T-helper 17 cell (primary cell): ENCODE results near the gene CBR3. TPM values are rescaled to one million over a fixed set of nuclear protein-coding genes. Genes with fewer than 3 reads are reported as not detected.

Source experiments
- ATAC-seq: fragments of 150-1000 bp; cut with Tn5 transposase; 2 replicates; pipeline ENCODE4 v1.10.0; 2021; ENCODE audit warnings: mild to moderate bottlenecking, moderate library complexity
- DNase-seq, 3 donors: peaks; one replicate each; pipeline versions ENCODE4 v3.0.0 to v3.0.0-alpha.2; 2020 to 2021
- H3K9me3 ChIP-seq: one replicate; pipeline ENCODE4 v1.7.0; 2013; ENCODE audit warnings: low read length, mild to moderate bottlenecking; ENCODE audit not compliant: control insufficient read depth, poor library complexity, severe bottlenecking
- H3K27ac Mint-ChIP-seq: one replicate; pipeline ENCODE4 v1.8.0; 2022; ENCODE audit warnings: mild to moderate bottlenecking, moderate library complexity, mixed read lengths
- H3K27me3 Mint-ChIP-seq: one replicate; pipeline ENCODE4 v1.8.0; 2022; ENCODE audit warnings: mixed read lengths
- H3K36me3 Mint-ChIP-seq: one replicate; pipeline ENCODE4 v1.8.0; 2022; ENCODE audit warnings: low read depth, mixed read lengths
- H3K4me1 Mint-ChIP-seq: one replicate; pipeline ENCODE4 v1.8.0; 2022; ENCODE audit warnings: mild to moderate bottlenecking, mixed read lengths
- H3K4me3 Mint-ChIP-seq: one replicate; pipeline ENCODE4 v1.8.0; 2022; ENCODE audit warnings: mild to moderate bottlenecking, moderate library complexity, mixed read lengths
- total RNA-seq, 4 donors: library from RNA in 2 of 4; stranded (reverse) in 2 of 4; gene quantifications; one replicate each; pipeline ENCODE4 v1.2.3 and lab custom pipeline; 2022 to 2026

Gene CBR3
- total RNA-seq, 2 donors from 2014 or later, result 2.2 to 3.1 TPM

DNA sequence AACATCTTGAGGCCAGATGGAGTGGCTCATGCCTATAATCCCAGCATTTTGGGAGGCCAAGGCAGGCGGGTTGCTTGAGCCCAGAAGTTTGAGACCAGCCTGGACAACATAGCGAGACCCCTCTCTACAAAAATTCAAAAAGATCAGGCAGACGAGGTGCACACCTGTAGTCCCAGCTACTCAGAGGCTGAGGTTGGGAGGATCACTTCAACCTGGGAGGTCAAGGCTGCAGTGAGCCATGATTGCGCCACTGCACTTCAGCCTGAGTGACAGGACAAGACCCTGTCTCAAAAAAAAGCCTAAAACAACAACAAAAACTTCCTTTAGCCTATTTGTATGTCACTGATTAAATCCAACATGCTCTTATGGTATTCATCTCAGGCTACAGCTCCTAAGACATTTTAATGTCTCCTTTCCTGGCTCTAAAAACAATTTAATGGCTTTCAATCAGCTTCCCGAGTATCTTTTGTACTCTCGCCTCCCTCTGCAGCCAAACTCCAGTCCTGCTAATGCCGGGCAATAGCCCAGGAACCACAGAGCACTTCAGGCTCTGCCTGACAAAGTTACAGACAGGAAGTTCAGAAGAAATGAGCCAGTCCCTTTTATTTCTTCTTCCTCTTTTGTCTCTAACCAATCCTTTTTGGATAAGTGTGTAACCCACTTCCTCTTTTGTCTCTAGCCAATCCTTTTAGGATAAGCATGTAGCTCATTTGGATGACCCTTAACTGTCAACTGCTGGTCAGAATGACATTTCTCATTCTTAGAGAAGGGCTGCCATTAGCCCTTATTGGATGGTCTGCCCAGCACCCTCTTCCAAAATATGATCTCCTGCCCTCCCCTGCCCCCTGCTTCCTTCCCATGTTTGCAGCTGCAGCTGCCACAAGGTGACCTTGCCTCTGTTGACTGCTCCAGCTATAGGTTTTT is 15.2 kb downstream of the CBR3 start:
- Mint-ChIP-seq H3K27ac (peak overlapping the region; percentile 84), H3K4me3 (peak overlapping the region; percentile 74)
- ATAC-seq, result peak; percentile 38

DNA sequence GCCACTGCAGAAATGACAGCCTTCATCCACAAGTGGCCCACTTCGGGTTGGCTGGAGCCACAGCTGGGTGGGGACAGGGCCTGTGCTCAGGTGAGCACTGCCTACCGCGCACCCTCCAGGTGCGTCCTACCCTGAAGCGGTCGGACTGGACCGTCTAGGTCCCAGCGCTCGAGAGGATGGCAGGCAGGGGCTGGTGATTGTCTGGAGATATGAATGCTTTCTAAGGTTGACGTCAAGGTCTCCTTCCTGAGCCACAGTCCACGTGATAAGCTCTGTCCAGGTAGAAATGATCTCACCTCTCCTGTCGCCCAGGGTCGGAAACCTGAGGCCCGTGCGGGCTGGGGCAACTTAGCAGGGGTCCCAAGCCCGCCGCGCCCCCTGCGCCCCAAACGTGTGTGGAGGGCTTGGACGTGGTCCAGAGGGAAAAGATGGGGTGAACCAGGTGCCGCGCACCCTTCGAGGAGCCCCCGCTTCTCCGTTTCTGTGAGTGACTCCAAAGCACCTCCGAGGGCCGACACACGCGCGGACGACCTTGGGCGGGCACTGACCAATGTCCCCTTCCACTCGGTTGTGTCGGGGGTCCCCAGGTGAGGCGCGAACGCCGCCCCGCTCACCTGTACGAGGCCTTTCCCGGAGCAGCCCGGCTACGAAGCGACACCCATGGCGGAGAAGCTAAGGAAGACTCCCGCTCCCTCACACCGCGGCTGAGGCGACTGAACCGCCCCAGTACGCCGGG is 20.9 kb downstream of the CBR3 start:
- peak overlapping the region; percentile 86 for H3K27ac Mint-ChIP-seq
- no peaks in the 10 kb centered on the region for H3K27me3 Mint-ChIP-seq
- H3K4me3 Mint-ChIP-seq, result peak overlapping the region; percentile 89
- no peaks in the 10 kb centered on the region for H3K9me3 ChIP-seq
- DNase-seq (peak in 1 of 3 donors; percentile 14), ATAC-seq (no peak)
- H3K36me3 Mint-ChIP-seq, result peaks cover 3% of the 10 kb centered on the region
- H3K4me1 Mint-ChIP-seq, result peaks cover 25% of the 10 kb centered on the region

More for the DNA sequence above, 15.2 kb downstream of the CBR3 start:
- Mint-ChIP-seq H3K27me3 (no peaks in the 10 kb centered on the region), H3K36me3 (no peaks in the 10 kb centered on the region), H3K4me1 (peaks cover 27% of the 10 kb centered on the region)
- no peak for DNase-seq
- H3K9me3 ChIP-seq, result no peaks in the 10 kb centered on the region

DNA sequence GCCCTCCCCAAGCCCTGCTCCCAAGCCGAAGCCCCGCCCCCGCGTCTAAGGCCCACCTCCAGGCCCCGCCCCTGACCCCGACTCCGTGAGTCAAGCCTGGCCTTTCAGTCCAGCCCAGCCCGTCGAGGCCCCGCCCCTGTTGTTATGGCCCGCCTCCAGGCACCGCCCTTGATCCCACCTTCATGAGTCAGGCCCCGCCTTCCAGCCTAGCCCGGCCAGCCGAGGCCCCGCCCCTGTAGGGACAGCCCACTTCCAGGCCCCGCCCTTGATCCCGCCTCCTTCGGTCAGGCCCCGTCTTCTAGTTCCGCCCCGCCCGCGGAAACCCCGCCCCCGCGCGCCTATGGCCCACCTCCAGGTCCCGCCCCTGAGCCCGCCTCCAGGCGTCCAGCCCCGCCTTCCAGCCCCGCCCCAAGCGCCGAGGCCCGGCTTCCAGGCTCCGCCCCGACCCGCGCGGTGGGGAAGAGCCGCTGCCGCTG is 21.5 kb downstream of the CBR3 start:
- Mint-ChIP-seq H3K27ac (peak overlapping the region; percentile 86), H3K27me3 (no peaks in the 10 kb centered on the region), H3K4me1 (peaks cover 28% of the 10 kb centered on the region), H3K36me3 (peaks cover 3% of the 10 kb centered on the region), H3K4me3 (peak overlapping the region; percentile 89)
- ATAC-seq (peak; percentile 90), DNase-seq (peak; percentile 100)
- no peaks in the 10 kb centered on the region for H3K9me3 ChIP-seq

DNA sequence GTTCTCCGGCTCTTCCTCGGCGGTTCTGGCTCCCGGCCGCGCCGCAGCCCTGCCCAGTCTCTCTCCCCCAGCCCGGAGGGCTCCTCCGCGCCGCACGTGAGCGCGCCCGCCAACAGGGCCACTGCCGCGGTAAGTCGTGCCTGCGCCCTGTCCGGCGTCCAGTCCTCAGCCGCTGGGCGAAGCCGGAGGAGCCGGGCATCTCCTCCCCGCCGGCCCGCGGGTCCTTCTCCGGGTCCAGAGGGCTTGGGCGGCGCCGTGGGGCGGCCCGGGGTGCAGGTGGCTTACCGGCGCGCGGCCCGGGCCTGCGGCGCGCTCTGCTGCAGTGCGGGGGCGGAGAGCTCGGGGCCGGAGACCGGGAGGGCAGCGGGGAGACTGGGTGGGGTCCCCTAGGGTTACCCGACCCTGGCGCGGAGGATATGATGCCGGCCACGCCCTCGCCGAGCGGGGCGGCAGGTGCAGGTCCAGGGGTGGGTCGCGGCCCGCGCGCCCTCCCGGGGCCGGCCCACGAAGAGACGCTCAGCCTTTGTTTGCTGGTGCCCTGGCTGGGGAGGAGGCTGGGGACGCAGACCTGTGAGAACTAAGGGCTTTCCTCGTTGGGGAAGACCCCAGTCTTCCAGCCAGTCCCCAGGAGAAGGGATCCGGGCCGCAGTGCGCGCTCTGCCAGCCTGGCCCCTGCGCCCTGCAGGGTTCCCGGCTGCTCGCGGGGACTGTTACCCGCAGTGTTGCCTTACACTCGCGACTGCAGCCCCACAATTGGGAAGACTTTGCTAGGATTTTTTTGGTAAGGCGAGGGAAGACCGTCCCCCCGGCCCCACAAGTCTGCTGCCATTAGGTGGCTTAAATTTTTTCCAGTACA is 22.2 kb downstream of the CBR3 start, which contains the start of gene DOP1B:
Gene DOP1B (plus strand): TSS at position 10 of the 856 bp plus-strand sequence. CDS start 7,910 bp downstream, outside the sequence.
- Mint-ChIP-seq H3K4me3 (peak within 1 kb of the TSS; percentile 89), H3K36me3 (peaks cover 3% of the 10 kb centered on the region), H3K4me1 (peaks cover 33% of the 10 kb centered on the region), H3K27ac (peak within 1 kb of the TSS; percentile 86), H3K27me3 (no peaks in the 10 kb centered on the region)
- ATAC-seq (no peak), DNase-seq (peak; percentile 22 to 33 (median 27))
- H3K9me3 ChIP-seq, result no peaks in the 10 kb centered on the region

DNA sequence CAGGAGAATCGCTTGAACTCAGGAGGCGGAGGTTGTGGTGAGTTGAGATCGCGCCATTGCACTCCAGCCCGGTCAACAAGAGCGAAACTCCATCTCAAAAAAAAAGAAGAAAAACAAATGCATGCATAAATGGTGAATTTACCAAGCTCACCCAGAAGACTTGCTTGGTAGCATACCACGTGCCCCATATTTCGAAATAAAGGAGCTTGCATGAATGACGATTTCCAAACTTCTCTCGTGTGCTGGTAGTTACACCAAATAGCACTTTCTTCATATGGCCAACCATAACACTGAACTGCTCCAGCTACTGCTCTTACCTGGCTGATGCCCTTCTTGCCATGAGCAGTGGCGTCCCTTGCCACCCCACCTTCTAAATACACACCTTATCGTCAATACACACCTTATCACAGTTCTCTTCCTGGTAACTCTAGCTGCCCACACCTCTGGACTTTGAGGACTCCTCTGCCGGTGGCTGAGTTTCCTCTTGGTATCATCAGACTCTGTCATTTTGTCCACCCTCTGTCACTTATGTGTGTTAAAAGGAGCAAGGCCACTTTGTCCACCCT is 24.6 kb downstream of the CBR3 start:
- Mint-ChIP-seq H3K4me1 (peaks cover 39% of the 10 kb centered on the region), H3K27ac (no peak overlapping the region), H3K4me3 (peak overlapping the region; percentile 8), H3K36me3 (peaks cover 3% of the 10 kb centered on the region), H3K27me3 (no peaks in the 10 kb centered on the region)
- DNase-seq (no peak), ATAC-seq (no peak)
- no peaks in the 10 kb centered on the region for H3K9me3 ChIP-seq

DNA sequence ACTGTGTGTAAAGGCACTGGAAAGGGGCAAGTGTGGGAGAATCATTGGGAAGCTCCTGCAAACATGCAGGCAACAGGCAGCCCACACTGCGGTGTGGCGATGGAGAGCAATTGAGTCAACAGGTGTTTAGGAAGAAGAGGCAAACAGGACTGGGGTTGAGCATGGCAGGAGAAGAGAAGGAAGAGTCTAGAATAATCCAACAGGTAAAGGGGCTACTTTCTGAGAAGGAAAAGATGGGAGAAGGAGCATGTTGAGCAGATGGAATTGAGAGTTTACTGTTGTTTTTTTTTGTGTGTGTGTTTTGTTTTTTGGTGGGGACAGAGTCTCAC is 25.9 kb downstream of the CBR3 start:
- no peak overlapping the region for H3K4me3 Mint-ChIP-seq
- DNase-seq, result no peak
- H3K4me1 Mint-ChIP-seq, result peaks cover 39% of the 10 kb centered on the region
- no peaks in the 10 kb centered on the region for H3K9me3 ChIP-seq
- no peaks in the 10 kb centered on the region for H3K27me3 Mint-ChIP-seq
- no peak for ATAC-seq
- peaks cover 3% of the 10 kb centered on the region for H3K36me3 Mint-ChIP-seq
- no peak overlapping the region for H3K27ac Mint-ChIP-seq

DNA sequence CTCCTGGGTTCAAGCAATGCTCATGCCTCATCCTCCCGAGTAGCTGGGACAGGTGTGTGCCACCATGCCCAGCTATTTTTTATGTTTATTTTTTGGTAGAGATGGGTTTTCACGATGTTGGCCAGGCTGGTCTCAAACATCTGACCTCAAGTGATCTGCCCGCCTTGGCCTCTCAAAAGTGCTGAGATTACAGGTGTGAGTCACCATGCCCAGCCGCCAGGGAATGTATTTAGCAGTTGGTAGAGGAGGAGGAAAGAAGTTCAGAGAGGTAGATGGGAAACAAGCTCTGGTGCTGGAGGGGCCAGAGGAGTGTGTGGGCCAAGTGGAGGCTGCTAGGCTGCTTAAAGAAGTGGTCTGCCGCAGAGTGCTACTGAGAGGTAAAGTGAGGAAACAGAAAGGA is 27.8 kb downstream of the CBR3 start:
- DNase-seq, result no peak
- no peaks in the 10 kb centered on the region for H3K9me3 ChIP-seq
- ATAC-seq, result no peak
- Mint-ChIP-seq H3K27ac (no peak overlapping the region), H3K27me3 (no peaks in the 10 kb centered on the region), H3K36me3 (peaks cover 3% of the 10 kb centered on the region), H3K4me3 (no peak overlapping the region), H3K4me1 (peaks cover 39% of the 10 kb centered on the region)

DNA sequence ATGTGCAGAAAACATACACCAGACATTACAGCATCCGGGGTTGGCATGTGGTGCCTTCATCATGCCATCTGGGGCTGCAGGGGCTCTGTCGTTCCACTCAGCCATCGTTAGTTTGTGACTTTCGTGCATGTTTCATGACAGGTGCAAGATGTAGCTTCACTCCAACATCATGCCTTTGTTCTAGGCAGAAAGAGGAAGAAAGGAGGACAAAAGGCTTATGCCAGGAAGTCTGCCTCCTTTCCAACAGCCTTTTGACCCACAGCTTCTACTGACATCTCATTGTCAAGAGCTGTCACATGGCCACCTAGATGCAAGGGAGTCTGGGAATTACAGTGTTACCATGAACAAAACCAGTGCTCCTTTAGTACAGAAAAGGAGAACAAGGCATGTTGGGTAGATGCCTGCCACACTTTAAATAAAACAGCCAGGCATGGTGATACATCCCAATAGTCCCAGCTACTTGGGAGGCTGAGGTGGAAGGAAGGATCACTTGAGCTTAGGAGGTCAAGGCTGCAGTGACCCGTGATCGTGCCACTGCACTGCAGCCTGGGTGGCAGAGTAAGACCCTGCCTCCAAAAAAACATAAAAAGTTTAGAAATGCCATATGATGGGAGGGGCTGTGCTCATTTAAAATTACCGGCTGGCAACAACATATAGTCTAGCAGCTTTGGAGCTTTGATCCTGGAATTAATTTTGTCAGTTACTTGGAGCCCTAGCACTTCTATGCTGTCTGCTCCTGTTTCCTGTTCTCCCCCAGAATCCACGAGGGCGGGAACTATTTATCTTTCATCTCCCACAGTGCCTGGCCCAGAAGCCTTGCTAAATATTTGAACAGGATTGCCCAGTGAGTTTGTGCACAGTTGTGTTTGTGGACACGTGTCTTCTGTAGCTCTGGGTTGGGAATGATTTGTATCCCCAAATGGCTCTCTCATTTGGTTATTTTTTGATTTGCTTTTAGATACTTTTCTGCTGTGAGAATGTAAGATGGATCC is 29.2 kb downstream of the CBR3 start:
- H3K4me1 Mint-ChIP-seq, result peaks cover 33% of the 10 kb centered on the region
- H3K27me3 Mint-ChIP-seq, result no peaks in the 10 kb centered on the region
- H3K27ac Mint-ChIP-seq, result peak overlapping the region; percentile 60
- DNase-seq, result no peak
- H3K9me3 ChIP-seq, result no peaks in the 10 kb centered on the region
- H3K4me3 Mint-ChIP-seq, result no peak overlapping the region
- peaks cover 3% of the 10 kb centered on the region for H3K36me3 Mint-ChIP-seq
- ATAC-seq, result no peak

DNA sequence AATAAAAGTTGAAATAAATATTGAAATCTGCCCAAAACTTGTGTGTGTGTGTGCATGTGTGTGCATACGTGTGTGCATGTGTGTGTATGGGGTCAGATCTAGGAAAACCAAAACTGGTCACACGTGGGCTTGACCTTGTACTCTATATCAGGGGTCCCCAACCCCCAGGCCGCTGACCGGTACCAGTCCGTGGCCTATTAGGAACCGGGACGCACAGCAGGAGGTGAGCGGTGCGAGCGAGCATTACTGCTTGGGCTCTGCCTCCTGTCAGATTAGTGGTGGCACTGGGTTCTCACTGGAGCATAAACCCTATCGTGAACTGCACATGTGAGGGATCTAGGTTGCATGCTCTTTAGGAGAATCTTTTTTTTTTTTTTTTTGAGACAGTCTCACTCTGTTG is 30.5 kb downstream of the CBR3 start:
- Mint-ChIP-seq H3K4me3 (no peak overlapping the region), H3K27me3 (no peaks in the 10 kb centered on the region), H3K4me1 (peaks cover 31% of the 10 kb centered on the region), H3K27ac (no peak overlapping the region), H3K36me3 (peaks cover 3% of the 10 kb centered on the region)
- ATAC-seq (no peak), DNase-seq (no peak)
- H3K9me3 ChIP-seq, result no peaks in the 10 kb centered on the region

DNA sequence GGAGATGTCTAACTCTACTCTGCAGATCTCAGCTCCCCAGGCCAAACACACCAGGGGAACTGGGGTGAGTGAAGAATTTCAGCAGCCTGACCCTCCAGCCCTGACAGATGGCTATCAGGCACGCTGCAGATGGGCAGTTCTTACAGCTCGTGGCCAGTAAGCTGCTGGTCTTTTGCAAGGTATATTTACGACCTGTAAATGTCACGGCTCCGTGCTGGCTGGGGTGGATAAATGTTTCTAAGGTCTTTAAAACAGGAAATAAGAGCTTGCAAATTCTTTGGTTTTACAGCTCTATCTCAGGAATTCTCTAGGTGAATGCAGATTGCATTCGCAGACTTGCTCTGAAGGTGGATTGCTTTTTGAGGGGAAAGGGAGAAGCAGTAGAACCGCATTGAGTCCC is 31.8 kb downstream of the CBR3 start:
- Mint-ChIP-seq H3K27me3 (no peaks in the 10 kb centered on the region), H3K27ac (peak overlapping the region; percentile 11), H3K4me3 (no peak overlapping the region), H3K4me1 (peaks cover 22% of the 10 kb centered on the region), H3K36me3 (peaks cover 3% of the 10 kb centered on the region)
- DNase-seq (no peak), ATAC-seq (no peak)
- H3K9me3 ChIP-seq, result no peaks in the 10 kb centered on the region

DNA sequence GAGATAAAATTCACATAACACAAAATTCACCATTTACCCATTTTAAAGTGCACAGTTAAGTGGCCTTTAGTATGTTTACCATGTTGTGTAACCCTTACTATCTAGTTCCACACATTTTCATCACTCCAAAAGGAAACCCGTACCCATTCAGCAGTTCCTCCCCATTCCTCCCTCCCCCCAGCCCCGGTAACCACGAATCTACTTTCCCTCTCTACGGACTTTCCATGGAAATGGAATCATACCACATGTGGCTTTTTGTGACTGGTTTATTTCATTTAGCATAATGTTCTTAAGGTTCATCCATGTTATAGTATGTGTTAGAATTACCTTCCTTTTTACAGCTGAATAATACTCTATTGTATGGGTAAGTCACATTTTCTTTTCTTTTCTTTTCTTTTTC is 32.7 kb downstream of the CBR3 start:
- peaks cover 3% of the 10 kb centered on the region for H3K36me3 Mint-ChIP-seq
- H3K4me1 Mint-ChIP-seq, result peaks cover 18% of the 10 kb centered on the region
- H3K4me3 Mint-ChIP-seq, result no peak overlapping the region
- DNase-seq (no peak), ATAC-seq (no peak)
- H3K9me3 ChIP-seq, result no peaks in the 10 kb centered on the region
- H3K27me3 Mint-ChIP-seq, result no peaks in the 10 kb centered on the region
- no peak overlapping the region for H3K27ac Mint-ChIP-seq
